PC-9 (cell line): ENCODE results near the gene TMEM163. TPM values are rescaled to one million over a fixed set of nuclear protein-coding genes. Genes with fewer than 3 reads are reported as not detected.
"Not testable (repeated sequence)": the region's sequence is repeated elsewhere in the genome, so short reads cannot be mapped to it uniquely, and the experiment has no call there.

Experiments used
- BruUV-seq: library from RNA; stranded (reverse); fragments of 400-500 nt; replicated peaks from 2 replicates; lab custom pipeline; 2021; lab: Mats Ljungman, UMichigan
- CTCF ChIA-PET: fragments of 300-600 bp; sonication (Branson Sonifier 250); formaldehyde crosslinking; loops from one replicate; lab custom pipeline; 2022; ENCODE audit warnings: antibody characterized with exemption; lab: Charles Lee
- POLR2A ChIA-PET: fragments of 300-600 bp; sonication (Branson Sonifier 250); formaldehyde crosslinking; loops from one replicate; lab custom pipeline; 2022; ENCODE audit warnings: antibody characterized with exemption; ENCODE audit not compliant: unreplicated experiment; lab: Charles Lee
- DNase-seq, 2 experiments: peaks; one replicate each; pipeline versions ENCODE4 v3.0.0 to v3.0.0-alpha.2; 2015 to 2022; ENCODE audit warnings: mixed read lengths in 1 of 2
- H2AFZ ChIP-seq: fragments of 200-600 bp; sonication (generic); 2 replicates; pipeline ENCODE4 v1.8.1; 2017; ENCODE audit warnings: antibody characterized with exemption
- H3F3A ChIP-seq: fragments of 200-600 bp; sonication (generic); 2 replicates; pipeline ENCODE4 v1.8.1; 2017; ENCODE audit warnings: antibody characterized with exemption, mild to moderate bottlenecking, low read depth; ENCODE audit not compliant: insufficient read depth
- H3K27ac ChIP-seq: fragments of 200-600 bp; sonication (generic); 2 replicates; pipeline ENCODE4 v1.6.1; 2016; ENCODE audit warnings: mixed run types
- H3K27me3 ChIP-seq: fragments of 200-600 bp; sonication (generic); 2 replicates; pipeline ENCODE4 v1.6.1; 2016; ENCODE audit warnings: low read depth, mixed run types; ENCODE audit not compliant: insufficient read depth
- H3K36me3 ChIP-seq: fragments of 200-600 bp; sonication (generic); 2 replicates; pipeline ENCODE4 v1.6.1; 2016; ENCODE audit warnings: low read depth, mixed run types
- H3K4me1 ChIP-seq: fragments of 200-600 bp; sonication (generic); replicated peaks from 2 replicates; pipeline ENCODE4 v1.6.1; 2016; ENCODE audit warnings: mixed run types; ENCODE audit not compliant: insufficient read depth
- H3K4me2 ChIP-seq: fragments of 200-600 bp; sonication (generic); 2 replicates; pipeline ENCODE4 v1.6.1; 2017; ENCODE audit warnings: mixed run types
- H3K4me3 ChIP-seq: fragments of 200-600 bp; sonication (generic); 2 replicates; pipeline ENCODE4 v1.6.1; 2016; ENCODE audit warnings: mixed run types
- H3K79me2 ChIP-seq: fragments of 200-600 bp; sonication (generic); 2 replicates; pipeline ENCODE4 v1.6.1; 2017; ENCODE audit warnings: low read depth, mixed run types
- H3K9me2 ChIP-seq: fragments of 200-600 bp; sonication (generic); 2 replicates; pipeline ENCODE4 v1.8.1; 2017; ENCODE audit warnings: mild to moderate bottlenecking; ENCODE audit not compliant: insufficient read depth
- H3K9me3 ChIP-seq: fragments of 200-600 bp; sonication (generic); 2 replicates; pipeline ENCODE4 v1.8.1; 2016; ENCODE audit warnings: low read depth; ENCODE audit not compliant: insufficient read depth
- H4K20me1 ChIP-seq: fragments of 200-600 bp; sonication (generic); 2 replicates; pipeline ENCODE4 v1.8.1; 2017; ENCODE audit not compliant: insufficient read depth
- CTCF ChIP-seq: fragments of 200-600 bp; sonication (generic); conservative IDR thresholded peaks from 2 replicates; pipeline ENCODE4 v1.6.1; 2017; ENCODE audit warnings: mixed run types, antibody characterized with exemption, mild to moderate bottlenecking, moderate library complexity
- EZH2 ChIP-seq: fragments of 200-600 bp; sonication (generic); IDR thresholded peaks from 2 replicates; pipeline ENCODE4 v1.8.0; 2017; ENCODE audit warnings: antibody characterized with exemption, low read depth
- intact Hi-C: fragments of 100-400 bp; cut with micrococcal nuclease; formaldehyde crosslinking; loops from one replicate; pipeline ENCODE4 v1.10.0; 2022; ENCODE audit not compliant: unreplicated experiment
- total RNA-seq: library from RNA; stranded (reverse); gene quantifications from 2 replicates; pipeline ENCODE4 v1.2.3, GENCODE V29; 2021

TMEM163 gene
- total RNA-seq, 1 experiment from 2014 or later = 1.4 TPM

DNA sequence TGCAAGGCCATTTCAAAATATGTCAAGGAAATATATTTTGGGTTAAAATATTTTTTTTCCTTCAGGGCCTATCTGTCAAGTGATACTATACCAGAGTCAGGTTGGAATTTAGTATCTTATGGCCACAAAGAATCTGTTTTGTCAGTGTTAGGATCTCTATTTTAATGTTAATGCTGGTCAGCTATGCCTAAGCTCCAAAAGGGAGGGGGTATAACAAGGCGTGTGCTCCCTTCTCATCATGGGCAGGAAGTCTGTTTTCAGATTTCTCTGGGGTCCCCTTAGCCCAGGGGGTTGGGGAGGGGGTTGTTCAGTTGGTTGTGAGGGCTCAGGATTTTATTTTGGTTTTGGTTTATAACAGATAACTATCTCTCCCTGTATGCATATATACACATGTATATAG is 126.4 kb downstream of the TMEM163 start:
- H3K36me3 ChIP-seq = no peaks in the 10 kb centered on the region
- no peaks in the 10 kb centered on the region for H4K20me1 ChIP-seq
- H3K4me3 ChIP-seq = no peak overlapping the region
- no peak overlapping the region for H3K27ac ChIP-seq
- no peaks in the 10 kb centered on the region for H3K4me1 ChIP-seq
- H3K9me2 ChIP-seq = no peaks in the 10 kb centered on the region
- 0 out of 2 replicates have a peak, but pooled peaks cover 10% of the 10 kb centered on the region for H3K9me3 ChIP-seq
- no peaks in the 10 kb centered on the region for H3F3A ChIP-seq
- no peak for DNase-seq
- ChIA-PET POLR2A (no interaction called here), CTCF (no interaction called here)
- intact Hi-C loops = no loop called here
- no TSS peak for BruUV-seq
- H2AFZ ChIP-seq = no peak overlapping the region
- TF ChIP-seq EZH2 = no peak
- no peak for TF ChIP-seq CTCF
- H3K79me2 ChIP-seq = no peaks in the 10 kb centered on the region
- H3K27me3 ChIP-seq = no peaks in the 10 kb centered on the region
- H3K4me2 ChIP-seq = no peak overlapping the region

DNA sequence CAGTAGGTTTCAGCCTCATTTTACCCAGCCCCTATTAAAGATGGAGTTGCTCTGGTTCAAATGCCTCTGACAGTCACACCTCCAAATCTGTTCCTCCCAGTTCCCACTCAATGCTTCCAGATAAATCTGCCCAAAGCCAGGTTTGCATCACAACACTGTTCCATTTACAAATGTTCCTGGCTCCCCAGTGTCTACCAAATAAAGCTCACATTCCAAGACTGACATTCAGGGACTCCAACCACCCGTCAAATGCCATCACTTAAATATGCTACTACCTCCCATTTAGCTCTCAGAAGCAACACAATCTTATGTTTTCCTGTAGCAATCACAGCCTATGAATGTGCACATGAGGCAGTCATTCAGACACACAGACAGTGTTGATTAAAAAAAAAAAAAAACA is 127.3 kb downstream of the TMEM163 start:
- CTCF ChIA-PET = no interaction called here
- TF ChIP-seq EZH2 (no peak), CTCF (no peak)
- no peaks in the 10 kb centered on the region for H3K4me1 ChIP-seq
- H3K27ac ChIP-seq = no peak overlapping the region
- H3K4me2 ChIP-seq = no peak overlapping the region
- intact Hi-C loops = no loop called here
- H2AFZ ChIP-seq = no peak overlapping the region
- H3F3A ChIP-seq = no peaks in the 10 kb centered on the region
- BruUV-seq = no TSS peak
- POLR2A ChIA-PET = no interaction called here
- no peaks in the 10 kb centered on the region for H3K9me2 ChIP-seq
- H3K4me3 ChIP-seq = no peak overlapping the region
- 0 out of 2 replicates have a peak, but pooled peaks cover 10% of the 10 kb centered on the region for H3K9me3 ChIP-seq
- H3K36me3 ChIP-seq = no peaks in the 10 kb centered on the region
- no peaks in the 10 kb centered on the region for H3K27me3 ChIP-seq
- no peak for DNase-seq
- H4K20me1 ChIP-seq = no peaks in the 10 kb centered on the region
- no peaks in the 10 kb centered on the region for H3K79me2 ChIP-seq

- H3K36me3 ChIP-seq = no peaks in the 10 kb centered on the region
- TF ChIP-seq CTCF (no peak), EZH2 (no peak)
- intact Hi-C loops = no loop called here
Observed at GRCh38 chr2:134590679-134591078, 128.1 kb downstream of the TMEM163 start.

DNA sequence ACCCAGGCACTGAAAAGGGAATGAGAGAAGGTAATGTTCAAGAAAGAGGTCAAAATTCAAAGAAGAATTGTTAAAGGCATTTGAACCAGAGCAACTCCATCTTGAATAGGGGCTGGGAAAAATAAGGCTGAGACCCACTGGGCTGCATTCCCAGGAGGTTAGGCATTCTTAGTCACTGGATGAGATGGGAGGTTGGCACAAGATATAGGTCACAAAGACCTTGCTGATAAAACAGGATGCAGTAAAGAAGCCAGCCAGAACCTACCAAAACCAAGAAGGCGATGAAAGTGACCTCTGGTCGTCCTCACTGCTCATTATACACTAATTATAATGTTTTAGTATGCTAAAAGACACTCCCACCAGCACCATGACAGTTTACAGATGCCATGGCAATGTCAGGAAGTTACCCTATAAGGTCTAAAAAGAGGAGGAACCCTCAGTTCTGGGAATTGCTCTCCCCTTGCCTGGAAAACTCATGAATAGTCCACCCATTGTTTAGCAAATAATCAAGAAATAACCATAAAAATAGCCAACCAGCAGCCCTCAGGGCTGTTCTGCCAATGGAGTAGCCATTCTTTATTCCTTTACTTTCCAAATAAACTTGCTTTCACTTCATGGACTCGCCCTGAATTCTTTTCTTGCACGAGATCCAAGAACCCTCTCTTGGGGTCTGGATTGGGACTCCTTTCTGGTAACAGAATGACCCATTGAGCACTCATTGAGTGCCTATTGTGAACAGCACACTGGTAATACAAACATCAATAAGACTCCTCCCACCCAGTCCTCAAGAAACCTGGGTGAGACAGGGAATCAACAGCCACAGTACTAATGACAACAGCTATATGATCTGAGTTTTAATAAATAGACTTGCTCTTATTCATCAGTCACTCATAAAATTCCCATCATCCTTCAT is 129.4 kb downstream of the TMEM163 start:
- BruUV-seq, intact Hi-C loops: not testable (repeated sequence)

More at GRCh38 chr2:134590679-134591078, 128.1 kb downstream of the TMEM163 start:
- H4K20me1 ChIP-seq = no peaks in the 10 kb centered on the region
- H3K4me2 ChIP-seq = no peak overlapping the region
- H3K27me3 ChIP-seq = no peaks in the 10 kb centered on the region
- no peak overlapping the region for H2AFZ ChIP-seq
- no peaks in the 10 kb centered on the region for H3K4me1 ChIP-seq
- 0 out of 2 replicates have a peak, but pooled peaks cover 10% of the 10 kb centered on the region for H3K9me3 ChIP-seq
- BruUV-seq = no TSS peak
- no peak for DNase-seq
- no peaks in the 10 kb centered on the region for H3F3A ChIP-seq
- no peak overlapping the region for H3K4me3 ChIP-seq
- CTCF ChIA-PET = no interaction called here
- no peaks in the 10 kb centered on the region for H3K9me2 ChIP-seq
- no peaks in the 10 kb centered on the region for H3K79me2 ChIP-seq
- no peak overlapping the region for H3K27ac ChIP-seq
- POLR2A ChIA-PET = no interaction called here

More for the DNA sequence above, 129.4 kb downstream of the TMEM163 start:
- H3K4me1 ChIP-seq, H3K4me3 ChIP-seq, H3K27me3 ChIP-seq, H3K4me2 ChIP-seq, H3F3A ChIP-seq, H2AFZ ChIP-seq, H3K9me3 ChIP-seq, H4K20me1 ChIP-seq, H3K79me2 ChIP-seq, H3K27ac ChIP-seq, DNase-seq, H3K36me3 ChIP-seq, H3K9me2 ChIP-seq, POLR2A ChIA-PET, CTCF ChIA-PET: not testable (repeated sequence)
